ENCODE data around the gene HOXB2.
"Not testable (repeated sequence)": the region's sequence is repeated elsewhere in the genome, so short reads cannot be mapped to it uniquely, and the experiment has no call there.

Gene HOXB2

DNA sequence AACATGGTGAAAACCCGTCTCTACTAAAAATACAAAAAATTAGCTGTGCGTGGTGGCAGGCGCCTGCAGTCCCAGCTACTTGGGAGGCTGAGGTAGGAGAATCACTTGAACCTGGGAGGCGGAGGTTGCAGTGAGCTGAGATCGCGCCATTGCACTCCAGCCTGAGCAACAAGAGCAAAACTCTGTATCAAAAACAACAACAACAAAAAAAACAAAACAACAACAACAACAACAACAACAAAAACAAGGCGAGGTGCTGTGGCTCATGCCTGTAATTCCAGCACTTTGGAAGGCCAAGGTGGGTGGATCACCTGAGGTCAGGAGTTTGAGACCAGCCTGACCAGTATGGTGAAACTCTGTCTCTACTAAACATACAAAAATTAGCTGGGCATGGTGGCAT lies 35.2 kb downstream of the HOXB2 start:
- H3K23ac ChIP-seq (ENCODE audit: low read depth, low read length, poor library complexity); H3K4ac ChIP-seq (ENCODE audit: low read length); H2AFZ ChIP-seq (ENCODE audit: low read length); H2BK15ac ChIP-seq (ENCODE audit: low read length); H3K4me3 ChIP-seq (ENCODE audit: low read length in 2 of 2); H3K27ac ChIP-seq (replicated peaks; ENCODE audit: low read length); H3K18ac ChIP-seq (ENCODE audit: low read length); H3K36me3 ChIP-seq (replicated peaks in 1 of 2; ENCODE audit: control insufficient read depth in 2 of 2, insufficient read depth in 2 of 2, low read length in 2 of 2); H3K14ac ChIP-seq (ENCODE audit: low read length); H2BK5ac ChIP-seq (ENCODE audit: low read length); H3K9ac ChIP-seq (ENCODE audit: low read depth, low read length, poor library complexity); H3K9me3 ChIP-seq (replicated peaks in 1 of 2; ENCODE audit: control insufficient read depth in 2 of 2, insufficient read depth in 1 of 2, low read depth in 1 of 2, low read length in 2 of 2); H3K4me2 ChIP-seq (ENCODE audit: insufficient read depth, low read length, poor library complexity, severe bottlenecking); H3K79me1 ChIP-seq (ENCODE audit: low read depth, low read length); H4K8ac ChIP-seq (ENCODE audit: low read depth, low read length); H2BK12ac ChIP-seq (ENCODE audit: low read length); DNase-seq (ENCODE audit: low spot score); H2BK120ac ChIP-seq (ENCODE audit: low read depth, low read length); H3K4me1 ChIP-seq (ENCODE audit: control insufficient read depth in 2 of 2, insufficient read depth in 1 of 2, low read depth in 1 of 2, low read length in 2 of 2); H4K91ac ChIP-seq (ENCODE audit: low read depth, low read length, poor library complexity); H2AK5ac ChIP-seq (ENCODE audit: low read depth, low read length): not testable (repeated sequence)
- peaks cover 0 to 14% (median 12%) of the 10 kb centered on the region in 3 experiments for H3K27me3 ChIP-seq (ENCODE audit: control insufficient read depth in 3 of 3, insufficient read depth in 3 of 3, low read depth in 1 of 3, low read length in 3 of 3)
- no CpG with 5 or more reads among the region's 7 CpGs for WGBS, 2 donors (ENCODE audit: extremely low coverage in 2 of 2, insufficient read length in 2 of 2, insufficient replicate concordance in 1 of 2)

DNA sequence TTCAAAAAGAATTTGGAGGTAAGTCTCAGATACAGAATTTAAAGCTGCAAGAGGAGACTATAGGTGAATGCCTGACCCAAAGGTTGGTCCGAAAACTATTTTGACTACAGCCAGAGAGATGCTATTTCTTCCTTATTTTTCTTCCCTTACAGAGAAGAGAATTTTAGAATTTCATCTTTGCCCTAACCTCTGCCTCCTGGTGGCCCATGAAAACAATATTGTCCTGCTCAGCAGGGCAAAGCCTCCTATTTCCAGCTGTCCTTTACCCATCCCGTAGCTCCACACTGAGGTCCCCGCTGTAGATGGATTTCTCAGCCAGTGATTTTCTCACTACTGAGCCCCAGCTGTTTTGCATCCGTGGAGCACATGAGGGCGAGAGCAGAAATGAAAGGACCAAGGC lies 38.7 kb downstream of the HOXB2 start:
- H3K27me3 ChIP-seq (ENCODE audit: control insufficient read depth in 3 of 3, insufficient read depth in 3 of 3, low read depth in 1 of 3, low read length in 3 of 3) = peaks cover 0 to 25% (median 0%) of the 10 kb centered on the region in 3 experiments
- no peak overlapping the region for H4K91ac ChIP-seq (ENCODE audit: low read depth, low read length, poor library complexity)
- H2AFZ ChIP-seq (ENCODE audit: low read length) = no peak overlapping the region
- no peaks in the 10 kb centered on the region for H3K9me3 ChIP-seq (replicated peaks in 1 of 2; ENCODE audit: control insufficient read depth in 2 of 2, insufficient read depth in 1 of 2, low read depth in 1 of 2, low read length in 2 of 2)
- no peak overlapping the region for H3K23ac ChIP-seq (ENCODE audit: low read depth, low read length, poor library complexity)
- H2AK5ac ChIP-seq (ENCODE audit: low read depth, low read length) = no peak overlapping the region
- H3K27ac ChIP-seq (replicated peaks; ENCODE audit: low read length) = no peak overlapping the region
- H2BK5ac ChIP-seq (ENCODE audit: low read length) = no peak overlapping the region
- H4K8ac ChIP-seq (ENCODE audit: low read depth, low read length) = no peak overlapping the region
- H2BK120ac ChIP-seq (ENCODE audit: low read depth, low read length) = no peak overlapping the region
- WGBS, 2 donors (ENCODE audit: extremely low coverage in 2 of 2, insufficient read length in 2 of 2, insufficient replicate concordance in 1 of 2) = no CpG with 5 or more reads among the region's 5 CpGs
- H2BK12ac ChIP-seq (ENCODE audit: low read length) = no peak overlapping the region
- H3K36me3 ChIP-seq (replicated peaks in 1 of 2; ENCODE audit: control insufficient read depth in 2 of 2, insufficient read depth in 2 of 2, low read length in 2 of 2) = no peaks in the 10 kb centered on the region
- no peak for DNase-seq (ENCODE audit: low spot score)
- H3K4me3 ChIP-seq (ENCODE audit: low read length in 2 of 2) = no peak overlapping the region
- H3K79me1 ChIP-seq (ENCODE audit: low read depth, low read length) = no peaks in the 10 kb centered on the region
- H3K4me1 ChIP-seq (ENCODE audit: control insufficient read depth in 2 of 2, insufficient read depth in 1 of 2, low read depth in 1 of 2, low read length in 2 of 2) = no peaks in the 10 kb centered on the region
- H3K18ac ChIP-seq (ENCODE audit: low read length) = no peak overlapping the region
- H2BK15ac ChIP-seq (ENCODE audit: low read length) = no peak overlapping the region
- no peak overlapping the region for H3K4me2 ChIP-seq (ENCODE audit: insufficient read depth, low read length, poor library complexity, severe bottlenecking)
- H3K14ac ChIP-seq (ENCODE audit: low read length) = no peak overlapping the region
- no peak overlapping the region for H3K9ac ChIP-seq (ENCODE audit: low read depth, low read length, poor library complexity)
- no peak overlapping the region for H3K4ac ChIP-seq (ENCODE audit: low read length)

DNA sequence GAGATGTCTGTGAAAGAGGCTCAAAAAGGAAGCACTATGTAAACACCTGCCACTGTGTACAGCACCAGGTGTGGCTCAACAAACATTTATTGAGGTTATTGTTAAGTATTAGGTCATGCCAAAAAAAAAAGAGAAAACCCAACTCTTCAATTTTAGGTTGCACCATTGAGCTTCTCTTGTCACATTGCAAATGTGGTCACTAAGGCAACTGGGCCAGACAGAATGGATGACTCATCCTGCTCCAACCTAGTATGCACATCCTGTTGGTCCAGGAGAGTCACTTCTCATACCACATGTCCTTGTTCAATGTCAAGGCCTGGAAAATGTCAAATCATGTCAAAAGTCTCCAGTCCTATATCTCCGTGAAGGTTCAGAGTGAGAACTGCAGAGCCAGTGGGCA lies 39.1 kb downstream of the HOXB2 start:
- no peak for DNase-seq (ENCODE audit: low spot score)
- Histone ChIP-seq H2BK120ac (ENCODE audit: low read depth, low read length) (no peak overlapping the region), H4K8ac (ENCODE audit: low read depth, low read length) (no peak overlapping the region), H3K18ac (ENCODE audit: low read length) (no peak overlapping the region), H4K91ac (ENCODE audit: low read depth, low read length, poor library complexity) (no peak overlapping the region), H2BK12ac (ENCODE audit: low read length) (no peak overlapping the region), H3K4ac (ENCODE audit: low read length) (no peak overlapping the region), H3K23ac (ENCODE audit: low read depth, low read length, poor library complexity) (no peak overlapping the region), H2BK15ac (ENCODE audit: low read length) (no peak overlapping the region), H3K9ac (ENCODE audit: low read depth, low read length, poor library complexity) (no peak overlapping the region), H3K4me1 (ENCODE audit: control insufficient read depth in 2 of 2, insufficient read depth in 1 of 2, low read depth in 1 of 2, low read length in 2 of 2) (no peaks in the 10 kb centered on the region), H3K14ac (ENCODE audit: low read length) (no peak overlapping the region), H3K27ac (replicated peaks; ENCODE audit: low read length) (no peak overlapping the region), H3K4me2 (ENCODE audit: insufficient read depth, low read length, poor library complexity, severe bottlenecking) (no peak overlapping the region), H3K9me3 (replicated peaks in 1 of 2; ENCODE audit: control insufficient read depth in 2 of 2, insufficient read depth in 1 of 2, low read depth in 1 of 2, low read length in 2 of 2) (no peaks in the 10 kb centered on the region), H3K79me1 (ENCODE audit: low read depth, low read length) (no peaks in the 10 kb centered on the region), H3K27me3 (ENCODE audit: control insufficient read depth in 3 of 3, insufficient read depth in 3 of 3, low read depth in 1 of 3, low read length in 3 of 3) (peaks cover 0 to 29% (median 2%) of the 10 kb centered on the region in 3 experiments), H2AFZ (ENCODE audit: low read length) (no peak overlapping the region), H2BK5ac (ENCODE audit: low read length) (no peak overlapping the region), H2AK5ac (ENCODE audit: low read depth, low read length) (no peak overlapping the region), H3K36me3 (replicated peaks in 1 of 2; ENCODE audit: control insufficient read depth in 2 of 2, insufficient read depth in 2 of 2, low read length in 2 of 2) (no peaks in the 10 kb centered on the region), H3K4me3 (ENCODE audit: low read length in 2 of 2) (no peak overlapping the region)
- WGBS, 2 donors (ENCODE audit: extremely low coverage in 2 of 2, insufficient read length in 2 of 2, insufficient replicate concordance in 1 of 2) = no CpG with 5 or more reads among the region's 1 CpG

DNA sequence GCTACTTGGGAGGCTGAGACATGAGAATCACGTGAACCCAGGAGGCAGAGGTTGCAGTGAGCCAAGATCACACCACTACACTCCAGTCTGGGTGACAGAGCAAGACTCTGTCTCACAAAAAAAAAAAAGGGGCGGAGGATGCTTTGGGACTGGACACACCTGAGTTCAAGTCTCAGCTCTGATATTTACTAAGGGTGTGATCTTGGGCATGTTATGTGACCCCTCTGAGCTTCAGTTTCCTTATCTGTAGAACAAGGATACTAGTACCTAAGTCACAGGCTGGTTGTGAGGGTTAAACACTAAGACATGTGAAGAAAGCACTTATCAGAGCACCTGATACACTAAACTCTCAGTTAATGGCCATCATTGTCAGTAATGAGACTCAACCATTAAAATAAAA lies 40.0 kb downstream of the HOXB2 start:
- H2BK5ac ChIP-seq (ENCODE audit: low read length) = no peak overlapping the region
- no peaks in the 10 kb centered on the region for H3K79me1 ChIP-seq (ENCODE audit: low read depth, low read length)
- H3K36me3 ChIP-seq (replicated peaks in 1 of 2; ENCODE audit: control insufficient read depth in 2 of 2, insufficient read depth in 2 of 2, low read length in 2 of 2) = no peaks in the 10 kb centered on the region
- H4K91ac ChIP-seq (ENCODE audit: low read depth, low read length, poor library complexity) = no peak overlapping the region
- H2BK120ac ChIP-seq (ENCODE audit: low read depth, low read length) = no peak overlapping the region
- peaks cover 0 to 37% (median 2%) of the 10 kb centered on the region in 3 experiments for H3K27me3 ChIP-seq (ENCODE audit: control insufficient read depth in 3 of 3, insufficient read depth in 3 of 3, low read depth in 1 of 3, low read length in 3 of 3)
- no peak overlapping the region for H3K27ac ChIP-seq (replicated peaks; ENCODE audit: low read length)
- no peak overlapping the region for H2BK12ac ChIP-seq (ENCODE audit: low read length)
- H3K18ac ChIP-seq (ENCODE audit: low read length) = no peak overlapping the region
- H2AK5ac ChIP-seq (ENCODE audit: low read depth, low read length) = no peak overlapping the region
- no peak overlapping the region for H3K14ac ChIP-seq (ENCODE audit: low read length)
- no peak for DNase-seq (ENCODE audit: low spot score)
- H3K4me3 ChIP-seq (ENCODE audit: low read length in 2 of 2) = no peak overlapping the region
- no peak overlapping the region for H2BK15ac ChIP-seq (ENCODE audit: low read length)
- no peak overlapping the region for H3K4ac ChIP-seq (ENCODE audit: low read length)
- H3K23ac ChIP-seq (ENCODE audit: low read depth, low read length, poor library complexity) = no peak overlapping the region
- H2AFZ ChIP-seq (ENCODE audit: low read length) = no peak overlapping the region
- H3K4me1 ChIP-seq (ENCODE audit: control insufficient read depth in 2 of 2, insufficient read depth in 1 of 2, low read depth in 1 of 2, low read length in 2 of 2) = no peaks in the 10 kb centered on the region
- no peak overlapping the region for H3K9ac ChIP-seq (ENCODE audit: low read depth, low read length, poor library complexity)
- no peak overlapping the region for H3K4me2 ChIP-seq (ENCODE audit: insufficient read depth, low read length, poor library complexity, severe bottlenecking)
- H4K8ac ChIP-seq (ENCODE audit: low read depth, low read length) = no peak overlapping the region
- H3K9me3 ChIP-seq (replicated peaks in 1 of 2; ENCODE audit: control insufficient read depth in 2 of 2, insufficient read depth in 1 of 2, low read depth in 1 of 2, low read length in 2 of 2) = no peaks in the 10 kb centered on the region
- WGBS, 2 donors (ENCODE audit: extremely low coverage in 2 of 2, insufficient read length in 2 of 2, insufficient replicate concordance in 1 of 2) = no CpG with 5 or more reads among the region's 2 CpGs

Measured in neuronal stem cell (in vitro differentiated cells).